GM19035 (cell line): ENCODE measurements around the gene SYT8.

ENCODE experiments used
- ATAC-seq: cut with Tn5 transposase; IDR thresholded peaks from one replicate; pipeline ENCODE4 v1.9.1; 2021; ENCODE audit not compliant: unreplicated experiment

Gene SYT8

DNA sequence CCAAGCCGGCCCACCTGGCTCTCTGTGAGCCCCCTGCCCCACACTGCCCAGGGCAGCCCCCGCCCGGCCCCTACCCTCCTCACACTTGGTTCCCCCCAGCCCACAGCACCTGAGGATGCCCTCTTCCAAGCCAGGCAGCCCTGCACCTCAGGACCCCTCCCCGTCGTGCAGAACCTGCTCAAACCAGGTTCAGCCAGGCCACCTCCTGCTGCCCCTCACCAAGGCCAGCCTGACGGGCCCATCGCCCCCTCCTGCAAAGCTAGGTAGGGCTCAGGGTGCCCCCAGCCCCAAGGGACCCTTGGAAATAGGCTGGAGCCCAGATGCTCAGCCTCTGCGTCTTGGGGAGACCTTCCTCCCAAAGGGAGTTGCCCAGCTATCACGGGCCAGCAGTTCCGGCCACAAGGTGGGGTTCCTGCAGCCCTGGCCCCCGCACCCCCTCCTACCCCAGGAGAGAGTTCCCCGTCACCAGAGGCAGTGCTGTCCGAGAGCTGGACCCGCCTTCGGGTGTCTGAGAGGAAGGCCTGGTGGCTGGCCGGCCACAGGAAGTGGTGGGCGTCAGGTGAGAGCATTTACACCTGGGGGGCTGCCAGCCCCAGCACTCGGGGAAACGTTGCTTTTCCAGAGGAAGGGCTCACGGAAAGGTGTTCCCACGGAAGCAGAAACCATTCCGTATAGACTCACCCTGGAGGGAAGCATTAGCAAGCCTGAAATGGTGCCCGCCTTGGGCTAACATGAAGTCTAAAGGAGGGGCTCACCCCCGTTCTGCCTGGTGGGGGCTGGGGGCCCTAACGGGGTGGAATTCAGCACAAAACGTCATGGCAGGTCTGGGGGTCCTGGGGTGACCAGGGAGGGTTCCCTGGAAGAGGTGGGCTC is 3.2 kb upstream of the SYT8 start:
- ATAC-seq, result no peak

DNA sequence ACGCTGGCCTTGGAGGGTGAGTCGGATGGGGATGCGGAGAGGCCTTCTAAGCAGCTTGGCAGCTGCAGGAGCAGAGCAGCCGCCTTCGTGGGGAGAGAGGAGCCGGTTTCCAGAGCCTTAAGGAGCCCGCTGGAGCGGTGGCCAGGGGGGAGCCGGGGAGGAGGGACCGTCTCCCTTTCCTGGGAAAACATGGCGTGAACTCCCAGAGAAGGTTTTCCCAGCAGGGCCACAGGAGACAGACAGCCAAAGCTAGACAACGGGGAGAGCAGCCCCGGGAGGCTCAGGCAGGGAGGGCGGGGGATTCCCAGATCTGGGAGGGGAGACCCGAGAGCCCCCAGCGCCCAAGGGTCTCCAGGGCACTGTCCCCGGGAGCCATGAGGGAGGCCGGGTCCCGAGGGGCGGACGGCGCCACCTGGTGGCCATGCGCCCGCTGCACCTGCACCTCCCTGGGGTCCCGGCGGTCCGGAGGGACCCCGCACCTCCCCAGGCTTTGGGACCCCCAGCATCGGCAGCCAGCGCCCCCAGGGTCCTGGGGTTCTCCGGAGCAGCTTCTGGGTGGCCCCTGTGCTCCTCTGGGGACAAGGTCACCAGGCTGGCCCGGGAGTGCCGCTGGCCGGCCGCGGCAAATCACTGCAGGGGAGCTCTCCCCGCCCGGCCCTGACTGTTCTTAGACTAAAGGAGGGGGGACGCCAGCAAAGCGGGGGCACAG is 2.4 kb upstream of the SYT8 start:
- ATAC-seq, result no peak

DNA sequence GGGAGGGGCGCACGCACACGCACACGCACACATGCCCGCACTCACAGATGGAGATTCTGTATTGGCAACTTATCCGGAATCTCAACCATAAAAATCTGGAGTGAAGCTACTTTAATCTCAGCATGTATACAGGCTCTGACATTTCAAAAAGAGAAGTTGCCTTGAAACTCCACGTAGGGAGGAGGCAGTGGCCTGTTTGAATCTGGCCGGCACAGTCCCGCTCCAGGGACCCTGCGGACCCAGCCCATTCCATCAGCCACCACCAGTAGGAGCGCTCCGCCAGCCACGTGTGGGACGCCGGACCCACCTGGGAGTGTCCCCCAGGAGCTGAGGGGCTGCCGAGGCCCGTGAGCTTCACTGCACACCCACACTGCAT is 1.9 kb upstream of the SYT8 start:
- ATAC-seq, result no peak

DNA sequence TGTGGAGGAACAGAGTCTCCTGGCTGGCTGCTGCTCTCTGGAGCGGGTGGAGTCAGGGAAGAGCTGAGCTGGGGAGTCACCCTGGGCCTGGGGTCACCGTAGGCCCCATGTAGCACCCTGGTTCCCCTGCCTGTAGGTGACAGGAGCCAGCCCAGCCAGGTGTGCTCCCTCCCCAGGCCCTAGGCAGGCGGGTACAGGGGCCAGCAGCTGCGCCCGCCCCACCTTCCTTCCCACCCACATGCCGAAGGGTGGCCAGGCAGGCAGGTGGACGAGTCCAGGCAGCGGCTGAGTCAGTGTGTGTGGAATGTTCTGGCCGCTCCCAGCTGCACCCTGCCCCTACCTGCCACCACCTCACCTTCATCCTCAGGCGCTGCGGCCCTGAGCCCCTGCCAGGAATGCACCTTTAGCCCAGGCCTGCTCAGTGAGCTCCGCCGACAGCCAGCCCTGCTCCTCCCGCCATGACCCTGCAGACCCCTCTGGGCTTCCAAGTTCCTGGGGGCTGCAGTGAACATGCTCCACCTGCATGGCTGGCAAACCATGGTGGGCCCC is 654 bp upstream of the SYT8 start:
- no peak for ATAC-seq

DNA sequence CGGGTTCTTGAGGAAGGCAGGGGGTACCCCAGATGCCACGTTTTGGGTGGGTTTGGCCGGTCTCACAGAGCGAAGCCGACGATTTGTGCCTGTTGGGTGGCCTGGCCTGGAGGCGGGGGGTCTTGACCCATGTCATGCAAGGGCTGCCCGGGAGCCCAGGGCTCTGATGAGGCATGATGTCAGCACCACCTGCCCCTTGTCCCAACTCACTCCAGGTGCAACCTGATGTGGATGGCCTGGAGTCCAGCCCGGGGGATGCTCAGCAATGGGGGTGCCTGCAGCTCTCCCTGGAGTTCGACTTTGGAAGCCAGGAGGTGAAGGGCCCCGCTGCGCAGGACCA is 851 bp downstream of the SYT8 start:
- ATAC-seq, result no peak

DNA sequence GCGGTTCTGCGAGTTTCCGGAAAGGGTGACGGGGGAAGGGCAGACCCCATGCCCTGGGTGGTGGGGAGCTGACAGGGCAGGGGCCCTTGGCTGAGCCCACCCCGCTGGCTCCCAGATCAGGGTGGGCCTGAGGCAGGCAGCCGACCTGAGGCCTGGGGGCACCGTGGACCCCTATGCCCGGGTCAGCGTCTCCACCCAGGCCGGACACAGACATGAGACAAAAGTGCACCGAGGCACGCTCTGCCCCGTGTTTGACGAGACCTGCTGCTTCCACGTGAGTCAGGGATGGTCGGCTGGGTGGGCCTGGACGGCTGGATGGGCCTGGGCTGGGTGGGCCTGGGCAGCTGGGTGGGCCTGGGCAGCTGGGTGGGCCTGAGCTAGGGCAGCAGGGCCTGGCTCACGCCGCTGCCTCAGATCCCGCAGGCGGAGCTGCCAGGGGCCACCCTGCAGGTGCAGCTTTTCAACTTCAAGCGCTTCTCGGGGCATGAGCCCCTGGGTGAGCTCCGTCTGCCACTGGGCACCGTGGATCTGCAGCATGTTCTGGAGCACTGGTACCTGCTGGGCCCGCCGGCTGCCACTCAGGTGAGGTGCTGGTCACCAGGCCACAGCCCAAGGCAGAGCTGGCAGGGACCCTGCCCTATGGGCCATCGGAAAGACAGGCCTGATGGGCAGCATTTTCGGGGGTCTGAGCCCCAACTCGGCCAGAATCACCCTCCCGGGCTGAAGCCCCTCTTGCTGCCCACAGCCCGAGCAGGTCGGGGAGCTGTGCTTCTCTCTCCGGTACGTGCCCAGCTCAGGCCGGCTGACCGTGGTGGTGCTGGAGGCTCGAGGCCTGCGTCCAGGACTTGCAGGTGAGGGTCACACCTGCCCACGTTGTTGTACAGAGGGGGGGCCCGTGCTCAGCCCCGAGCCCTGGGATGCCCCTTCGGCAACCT is 1.5 kb downstream of the SYT8 start:
- no peak for ATAC-seq

DNA sequence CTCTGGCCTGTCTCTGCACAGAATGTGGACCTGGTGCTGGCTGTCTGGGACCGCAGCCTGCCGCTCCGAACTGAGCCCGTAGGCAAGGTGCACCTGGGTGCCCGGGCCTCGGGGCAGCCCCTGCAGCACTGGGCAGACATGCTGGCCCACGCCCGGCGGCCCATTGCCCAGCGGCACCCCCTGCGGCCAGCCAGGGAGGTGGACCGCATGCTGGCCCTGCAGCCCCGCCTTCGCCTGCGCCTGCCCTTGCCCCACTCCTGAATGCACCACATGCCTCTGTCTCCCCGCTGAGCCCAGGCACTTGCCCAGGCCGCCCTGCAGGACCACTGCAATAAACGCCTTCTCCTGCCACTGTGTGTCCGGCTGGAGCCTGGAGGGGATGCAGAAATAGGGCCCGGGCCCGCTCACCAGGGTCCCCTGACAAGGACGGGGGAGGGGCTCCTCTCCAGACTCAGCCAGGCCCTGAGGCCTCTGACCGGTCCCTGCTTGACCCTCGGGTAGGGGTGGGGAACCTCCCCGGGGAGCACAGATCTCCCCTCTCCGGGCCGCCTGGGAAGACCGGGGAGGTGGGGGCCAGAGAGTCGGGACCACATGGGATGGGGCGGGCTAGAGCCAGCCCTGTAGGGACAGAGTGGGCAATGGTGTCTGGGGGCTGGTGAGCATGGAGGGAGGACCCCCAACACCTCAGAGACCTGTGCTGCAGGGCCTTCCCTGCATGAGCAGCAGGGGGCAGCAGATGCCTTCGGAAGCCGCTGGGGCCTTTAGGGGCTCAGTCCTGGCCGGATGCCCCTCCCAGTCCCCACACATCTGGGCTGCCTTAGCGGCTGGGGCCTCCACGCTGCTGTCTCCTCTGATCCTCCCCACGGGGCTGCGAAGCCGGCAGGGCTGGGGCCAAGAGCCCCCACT is 2.6 kb downstream of the SYT8 start:
- ATAC-seq, result no peak

DNA sequence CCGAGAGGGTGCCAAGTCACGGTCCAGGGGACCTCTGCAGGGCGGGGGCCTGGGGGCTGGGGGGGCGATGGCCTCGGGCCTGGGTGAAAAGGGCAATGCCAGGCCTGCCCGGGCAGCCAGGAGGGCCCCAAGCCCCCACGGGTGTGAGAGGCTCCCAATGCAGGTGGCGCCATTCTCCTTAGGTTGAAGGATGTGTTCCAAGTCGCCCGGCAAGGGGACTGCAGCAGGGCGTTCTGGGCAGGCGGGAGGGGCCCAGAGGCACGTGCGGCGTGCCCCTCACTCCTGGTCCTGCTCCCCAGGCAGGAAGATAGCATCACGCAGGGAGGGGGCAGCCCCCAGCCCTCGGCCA is 3.3 kb downstream of the SYT8 start:
- no peak for ATAC-seq

DNA sequence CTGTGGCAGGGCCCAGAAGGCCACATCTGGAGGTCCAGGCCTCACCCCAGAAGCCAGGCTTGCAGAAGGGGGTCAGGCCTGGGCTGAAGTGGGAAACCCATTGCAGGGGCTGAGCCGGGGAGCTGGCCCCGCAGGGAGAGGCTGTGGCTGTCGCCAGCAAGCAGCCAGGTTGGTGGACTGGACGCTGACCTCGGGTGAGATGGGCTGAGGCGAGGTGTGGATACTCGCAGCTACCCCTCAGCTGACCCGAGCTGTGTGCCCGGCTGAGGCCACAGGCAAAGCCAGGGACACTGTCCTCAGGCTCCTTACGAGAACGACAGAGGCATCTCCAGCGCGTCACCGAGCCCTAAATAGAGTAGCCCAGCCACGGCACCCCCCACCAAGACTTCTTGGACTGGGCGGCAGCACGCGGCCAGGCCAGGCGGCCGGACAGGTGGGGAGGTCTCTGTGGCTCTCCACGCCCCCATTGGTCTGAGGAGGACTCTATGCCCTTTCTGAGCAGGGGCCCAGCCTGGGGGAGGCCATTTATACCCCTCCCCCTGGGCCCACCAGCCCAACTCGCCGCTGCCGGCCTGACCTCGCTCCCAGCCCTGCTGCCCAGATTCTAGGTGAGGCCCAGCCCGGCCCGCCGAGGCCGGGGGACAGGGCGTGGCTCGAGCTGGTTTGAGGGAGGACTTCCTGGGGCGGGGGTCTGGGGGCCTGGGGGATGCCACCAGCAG is 3.8 kb downstream of the SYT8 start, which contains the start of gene TNNI2:
Gene TNNI2, plus strand, starts transcription at position 556 of the 719 bp plus-strand sequence. CDS start 716 bp downstream, outside the sequence.
- ATAC-seq, result no peak

DNA sequence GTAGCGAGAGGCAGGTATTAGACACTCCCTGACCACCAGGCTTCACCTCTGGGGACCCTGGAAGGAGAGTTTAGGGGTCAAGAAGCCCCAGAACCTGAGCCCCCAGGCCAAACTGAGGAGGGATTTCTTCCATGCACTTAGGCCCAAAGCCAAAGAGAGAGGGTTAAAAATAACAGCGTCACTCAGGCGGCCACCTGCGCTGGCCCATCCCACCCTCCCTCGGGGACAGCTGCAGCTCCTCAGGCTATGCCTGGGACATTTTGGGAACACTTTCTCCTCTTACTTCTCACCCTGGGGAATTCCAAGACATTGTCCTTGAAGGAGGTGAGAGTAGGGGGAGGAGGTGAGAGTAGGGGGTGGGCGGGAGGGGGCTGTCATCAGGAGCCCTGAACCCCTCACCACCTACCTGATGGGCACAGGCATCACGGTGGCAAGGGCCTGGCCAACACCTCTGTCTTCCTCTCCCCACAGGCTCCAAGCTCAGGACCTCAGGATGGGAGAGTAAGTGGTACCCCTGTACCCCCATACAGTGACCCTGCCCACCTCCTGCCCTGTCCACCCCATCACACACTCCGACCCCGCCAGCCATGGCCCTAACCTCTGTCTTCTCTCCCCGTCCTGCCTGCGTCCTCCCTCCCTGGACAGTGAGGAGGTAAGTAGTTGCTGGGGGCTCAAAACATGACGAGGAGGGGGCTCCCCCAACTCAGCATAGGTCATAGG is 4.6 kb downstream of the SYT8 start:
- no peak for ATAC-seq

DNA sequence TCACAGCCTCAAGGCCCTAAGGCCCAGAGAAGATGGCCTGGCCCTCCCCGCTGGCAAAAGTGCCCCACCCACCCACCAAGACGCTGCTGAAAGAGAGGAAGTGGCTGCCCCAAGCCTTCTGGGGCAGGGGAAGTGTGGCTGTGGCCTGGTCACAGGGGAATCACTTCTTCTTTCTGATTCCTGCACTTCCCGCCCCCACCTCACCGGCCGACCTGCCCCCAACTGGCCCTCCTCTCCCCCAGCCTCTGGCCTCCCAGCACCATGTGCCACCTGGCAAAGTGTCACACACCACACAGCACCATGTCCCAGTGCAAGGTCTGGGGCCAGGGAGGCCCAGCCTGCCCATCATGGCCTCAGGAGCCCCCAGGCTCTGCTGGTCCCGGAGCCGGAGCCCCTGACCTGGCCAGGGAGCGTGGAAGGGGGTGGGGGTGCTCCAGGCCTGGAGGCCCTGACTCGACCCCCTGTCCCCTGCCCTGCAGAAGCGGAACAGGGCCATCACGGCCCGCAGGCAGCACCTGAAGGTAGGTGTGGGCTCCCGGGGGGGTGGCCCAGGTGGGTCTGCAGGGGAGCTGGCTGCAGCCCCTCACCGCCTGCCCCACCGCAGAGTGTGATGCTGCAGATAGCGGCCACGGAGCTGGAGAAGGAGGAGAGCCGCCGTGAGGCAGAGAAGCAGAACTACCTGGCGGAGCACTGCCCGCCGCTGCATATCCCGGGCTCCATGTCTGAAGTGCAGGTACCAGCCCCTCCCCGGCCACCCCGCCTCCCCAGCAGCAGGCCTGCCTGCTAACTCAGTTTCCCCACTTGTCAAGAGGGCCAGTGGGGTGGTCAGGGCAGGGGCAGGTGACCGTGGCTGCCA is 5.4 kb downstream of the SYT8 start:
- ATAC-seq, result peak; percentile 42

DNA sequence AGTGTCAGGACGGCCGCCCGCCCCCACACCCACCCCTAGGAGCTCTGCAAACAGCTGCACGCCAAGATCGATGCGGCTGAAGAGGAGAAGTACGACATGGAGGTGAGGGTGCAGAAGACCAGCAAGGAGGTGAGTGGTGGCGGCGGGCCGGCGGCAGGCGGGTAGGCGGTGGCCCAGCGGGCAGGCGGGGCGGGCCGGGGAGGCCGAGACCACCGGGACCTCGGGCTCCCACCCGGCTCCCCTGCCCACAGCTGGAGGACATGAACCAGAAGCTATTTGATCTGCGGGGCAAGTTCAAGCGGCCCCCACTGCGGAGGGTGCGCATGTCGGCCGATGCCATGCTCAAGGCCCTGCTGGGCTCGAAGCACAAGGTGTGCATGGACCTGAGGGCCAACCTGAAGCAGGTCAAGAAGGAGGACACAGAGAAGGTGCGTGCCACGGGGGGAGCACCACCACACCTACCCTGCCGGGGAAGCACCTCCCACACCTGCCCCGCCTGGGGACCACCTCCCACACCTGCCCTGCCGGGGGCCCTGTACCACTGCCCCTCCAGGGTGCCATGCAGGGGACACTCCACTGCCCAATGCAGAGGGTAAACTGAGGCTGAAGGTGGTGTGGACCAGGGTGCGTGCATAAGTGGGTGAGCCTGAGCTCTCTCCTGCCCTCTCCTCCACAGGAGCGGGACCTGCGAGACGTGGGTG is 6.1 kb downstream of the SYT8 start:
- ATAC-seq, result no peak

DNA sequence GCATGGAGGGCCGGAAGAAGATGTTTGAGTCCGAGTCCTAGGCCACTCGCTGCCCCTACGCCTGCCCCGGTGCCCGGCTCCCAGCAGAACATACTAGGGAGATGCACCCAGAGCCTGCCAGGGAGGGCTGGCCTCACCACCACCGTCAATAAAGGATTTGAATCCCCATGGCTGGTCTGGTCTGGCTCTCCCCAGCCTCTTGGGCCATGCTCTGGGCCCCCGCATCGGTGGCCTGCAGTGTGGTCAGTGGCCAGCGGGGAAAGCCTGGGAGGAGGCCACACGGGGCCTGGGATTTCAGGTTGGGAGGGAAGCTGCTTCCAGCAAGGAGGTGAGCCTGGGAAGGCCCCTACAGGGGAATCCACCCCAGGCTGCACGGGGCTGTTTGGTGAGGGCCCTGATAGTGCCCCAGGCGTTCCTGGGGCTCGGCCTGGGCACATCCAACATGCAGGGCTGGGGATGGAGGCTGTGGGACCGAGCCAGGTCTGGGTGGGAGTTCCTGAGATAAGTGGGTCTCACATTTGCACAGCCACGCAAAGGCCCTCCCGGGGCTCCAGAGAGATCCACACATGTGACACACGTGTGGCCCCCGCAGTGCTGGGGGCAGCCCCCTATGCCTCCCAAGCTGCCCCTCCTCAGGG is 6.8 kb downstream of the SYT8 start:
- no peak for ATAC-seq

DNA sequence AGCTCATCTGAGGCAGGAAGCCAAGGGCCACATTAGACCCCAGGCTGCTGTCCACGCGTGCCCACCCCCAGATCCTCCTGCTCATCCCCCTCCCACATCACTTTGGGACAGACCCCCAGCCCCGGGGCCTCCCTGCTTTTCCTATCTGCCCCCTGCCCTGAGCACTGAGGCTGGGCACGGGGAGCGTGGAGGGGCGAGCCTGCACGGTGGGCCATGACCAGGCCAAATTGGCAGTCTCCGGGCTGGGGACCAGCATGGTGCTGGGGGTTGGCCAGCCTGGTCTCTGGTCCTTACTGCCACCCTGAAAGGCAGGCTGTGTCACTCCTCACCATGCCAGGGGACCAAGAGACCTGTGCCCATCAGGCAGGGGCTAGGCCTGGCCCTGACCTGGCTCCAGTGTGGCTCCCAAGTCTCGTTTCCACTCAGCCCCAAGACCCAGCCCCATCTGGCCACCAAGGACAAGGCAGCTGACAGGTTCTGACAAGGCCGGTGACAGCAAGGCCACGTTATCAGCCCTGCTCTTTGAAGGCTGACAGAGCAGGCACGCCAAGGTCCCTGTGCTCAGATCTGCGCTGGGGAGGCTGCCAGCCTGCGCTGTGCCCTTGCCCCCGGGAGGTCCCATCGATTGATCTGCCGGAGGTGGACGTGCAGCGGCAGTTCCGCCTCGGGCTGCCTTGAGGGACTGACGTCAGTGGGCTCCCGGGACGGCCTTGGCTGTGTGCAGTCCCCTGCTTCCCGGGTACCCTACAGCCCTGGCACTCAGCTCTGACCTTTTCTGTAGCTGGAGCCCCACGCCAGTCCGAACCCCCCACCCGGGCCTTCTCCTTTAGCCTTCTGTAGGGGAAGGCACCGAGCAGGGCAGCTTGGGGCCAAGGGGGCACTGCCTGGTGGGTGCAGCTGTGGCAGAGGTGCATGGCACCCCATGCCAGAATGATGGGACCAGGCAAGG is 7.6 kb downstream of the SYT8 start:
- ATAC-seq, result no peak

DNA sequence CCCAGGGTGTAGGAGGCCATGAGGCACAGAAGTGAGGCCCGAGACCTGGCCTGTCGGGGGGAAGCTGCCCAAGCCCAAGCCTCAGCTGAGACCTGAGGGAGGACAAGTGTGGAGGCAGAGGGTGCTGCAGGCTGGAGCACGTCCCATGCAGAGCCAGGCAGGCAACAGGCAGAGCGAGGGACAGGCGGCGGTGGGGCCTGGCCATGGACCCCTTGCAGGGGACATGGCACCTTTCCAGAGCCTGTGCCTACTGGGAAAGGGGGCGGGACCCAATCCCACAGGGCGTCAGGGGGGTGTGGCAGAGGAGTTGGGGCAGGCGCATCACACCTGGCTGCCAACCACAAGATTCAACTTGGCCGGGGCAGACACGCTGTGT is 8.3 kb downstream of the SYT8 start:
- no peak for ATAC-seq

DNA sequence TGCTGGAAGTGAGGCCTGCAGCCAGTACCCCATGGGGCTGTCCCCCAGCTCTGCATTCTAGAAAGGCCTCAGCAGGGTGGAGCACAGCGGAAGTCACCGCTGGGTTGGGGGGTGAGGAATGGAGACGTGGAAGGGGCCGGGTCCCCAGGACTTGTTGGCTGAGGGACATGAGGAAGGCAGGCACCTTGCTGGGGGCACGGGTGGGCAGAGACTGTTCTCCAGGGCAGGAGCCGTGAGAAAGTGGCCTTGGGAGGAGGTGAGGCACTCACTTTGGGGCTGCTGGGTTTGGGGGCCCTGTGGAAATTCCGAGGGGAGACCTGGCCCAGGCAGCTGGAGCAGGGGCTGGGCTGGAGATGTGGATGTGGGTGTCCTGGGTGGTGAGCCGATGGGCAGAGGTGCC is 9.0 kb downstream of the SYT8 start:
- ATAC-seq, result no peak
